Skeletal muscle satellite cell (primary cell): ENCODE results near the gene LRRC17.
A peak's percentile ranks its signal among the peaks of the same experiment; 100 is the strongest.

Experiments
- H3K27me3 ChIP-seq: 2 replicates; pipeline ENCODE4 v1.7.0; 2013; ENCODE audit warnings: low read length; ENCODE audit not compliant: control insufficient read depth, insufficient read depth
- H3K36me3 ChIP-seq: 2 replicates; pipeline ENCODE4 v1.7.0; 2013; ENCODE audit warnings: mild to moderate bottlenecking, control low read depth, low read length; ENCODE audit not compliant: insufficient read depth
- H3K4me1 ChIP-seq: 2 replicates; pipeline ENCODE4 v1.7.0; 2013; ENCODE audit warnings: low read length; ENCODE audit not compliant: control insufficient read depth, insufficient read depth
- H3K4me2 ChIP-seq: 2 replicates; pipeline ENCODE4 v1.7.0; 2013; ENCODE audit warnings: mild to moderate bottlenecking, low read length
- H3K4me3 ChIP-seq: 2 replicates; pipeline ENCODE4 v1.7.0; 2013; ENCODE audit warnings: low read length
- H3K9ac ChIP-seq: 2 replicates; pipeline ENCODE4 v1.7.0; 2013; ENCODE audit warnings: mild to moderate bottlenecking, low read depth, low read length, moderate library complexity
- H3K9me3 ChIP-seq: replicated peaks from 2 replicates; pipeline ENCODE4 v1.7.0; 2013; ENCODE audit warnings: mild to moderate bottlenecking, control low read depth, low read length

The LRRC17 gene

DNA sequence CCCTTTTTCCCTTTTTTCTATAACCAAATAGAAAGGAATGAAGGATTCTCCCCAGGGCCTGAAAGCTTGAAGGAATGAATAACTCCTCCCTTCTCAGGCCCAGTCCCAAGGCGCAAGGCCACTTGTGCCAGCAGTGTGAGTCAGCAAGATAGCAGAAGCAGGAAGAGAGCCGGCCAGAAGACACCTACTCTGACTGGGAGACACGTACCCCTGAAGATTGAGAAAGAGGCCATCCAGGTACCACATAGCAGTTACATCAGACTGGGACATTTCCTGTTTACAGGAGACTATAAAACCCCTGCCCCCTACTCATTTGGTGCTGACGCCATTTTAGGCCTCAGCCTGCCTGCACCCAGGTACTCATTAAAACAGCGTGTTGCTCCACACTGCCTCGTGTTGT lies 65.5 kb downstream of the LRRC17 start:
- no peak overlapping the region for H3K9ac ChIP-seq
- H3K4me2 ChIP-seq = no peak overlapping the region
- H3K36me3 ChIP-seq = no peaks in the 10 kb centered on the region
- no peaks in the 10 kb centered on the region for H3K9me3 ChIP-seq
- no peaks in the 10 kb centered on the region for H3K27me3 ChIP-seq
- peaks cover 6% of the 10 kb centered on the region for H3K4me1 ChIP-seq
- no peak overlapping the region for H3K4me3 ChIP-seq

DNA sequence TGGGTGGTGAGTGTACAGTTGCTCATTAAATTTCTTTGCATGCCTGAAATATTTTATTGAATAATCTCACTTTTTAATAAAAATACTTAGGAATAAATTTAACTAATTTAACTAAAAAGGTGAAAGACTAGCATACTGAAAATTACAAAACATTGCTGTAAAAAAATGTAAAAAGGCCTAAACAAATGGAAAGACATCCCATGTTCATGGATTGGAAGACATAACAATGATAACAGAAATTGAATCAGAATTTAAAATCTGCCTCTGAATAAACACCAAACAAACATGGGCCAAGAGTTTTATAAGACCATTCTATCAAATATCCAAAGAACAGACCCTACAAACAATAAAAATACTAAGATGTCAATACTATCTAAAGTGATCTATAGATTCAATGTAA lies 66.9 kb downstream of the LRRC17 start:
- H3K4me2 ChIP-seq = no peak overlapping the region
- H3K9ac ChIP-seq = no peak overlapping the region
- no peaks in the 10 kb centered on the region for H3K27me3 ChIP-seq
- H3K9me3 ChIP-seq = no peaks in the 10 kb centered on the region
- no peaks in the 10 kb centered on the region for H3K36me3 ChIP-seq
- peaks cover 6% of the 10 kb centered on the region for H3K4me1 ChIP-seq
- H3K4me3 ChIP-seq = no peak overlapping the region

DNA sequence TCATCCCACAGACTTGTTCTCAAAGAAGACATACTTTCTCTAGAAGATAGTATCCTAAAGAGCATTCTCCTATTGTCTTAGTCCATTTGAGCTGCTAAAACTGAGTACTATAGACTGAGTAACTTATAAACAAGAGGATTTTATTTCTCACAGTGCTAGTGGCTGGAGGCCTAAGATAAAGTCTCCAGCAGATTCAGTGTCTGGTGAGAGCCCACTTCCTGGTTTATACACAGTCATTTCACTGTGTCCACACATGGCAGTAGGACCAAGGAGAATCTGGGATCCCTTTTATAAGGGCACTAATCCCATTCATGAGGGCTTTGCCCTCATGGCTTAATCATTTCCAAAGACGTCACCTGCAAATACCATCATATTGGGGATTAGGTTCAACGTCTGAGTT lies 68.7 kb downstream of the LRRC17 start:
- Histone ChIP-seq H3K4me2 (no peak overlapping the region), H3K27me3 (no peaks in the 10 kb centered on the region), H3K9ac (no peak overlapping the region), H3K36me3 (no peaks in the 10 kb centered on the region), H3K9me3 (no peaks in the 10 kb centered on the region), H3K4me1 (peaks cover 21% of the 10 kb centered on the region), H3K4me3 (no peak overlapping the region)

DNA sequence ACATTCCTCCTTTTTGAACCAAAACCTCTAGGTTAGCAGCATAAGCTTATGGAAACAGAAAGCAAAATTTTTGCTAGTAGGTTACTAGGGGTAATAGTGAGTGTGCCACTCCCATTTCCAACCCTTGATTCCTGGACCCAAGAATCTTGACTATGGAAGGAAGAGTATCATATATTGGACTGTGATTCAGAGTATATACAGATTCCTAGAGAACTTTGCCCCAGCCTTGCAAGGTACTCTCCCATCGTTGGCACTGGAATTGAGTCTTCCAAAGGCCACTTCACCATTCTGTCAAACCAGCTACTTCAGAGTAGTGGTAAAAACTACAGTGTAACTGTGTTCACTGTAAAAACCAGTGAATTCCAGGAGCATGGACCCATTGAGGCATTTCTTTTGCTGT lies 69.4 kb downstream of the LRRC17 start:
- Histone ChIP-seq H3K4me1 (peaks cover 21% of the 10 kb centered on the region), H3K36me3 (no peaks in the 10 kb centered on the region), H3K27me3 (no peaks in the 10 kb centered on the region), H3K9ac (no peak overlapping the region), H3K9me3 (no peaks in the 10 kb centered on the region), H3K4me3 (no peak overlapping the region), H3K4me2 (no peak overlapping the region)

DNA sequence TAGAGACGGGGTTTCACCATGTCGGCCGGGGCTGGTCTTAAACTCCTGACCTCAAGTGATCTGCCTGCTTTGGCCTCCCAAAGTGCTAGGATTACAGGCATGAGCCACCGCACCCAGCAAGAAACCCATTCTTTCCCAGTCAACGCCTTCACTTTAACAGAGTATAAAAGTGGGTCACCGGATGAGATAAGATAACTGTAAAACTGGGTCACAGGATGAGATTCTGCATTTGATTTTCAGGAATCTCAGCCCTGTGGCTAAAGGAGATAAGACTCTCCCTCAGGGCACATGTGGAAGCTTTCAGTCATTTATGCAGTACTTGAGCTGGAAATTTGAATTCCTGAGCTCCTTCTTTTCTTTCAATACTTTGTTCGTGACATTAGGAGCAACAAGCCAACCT lies 70.8 kb downstream of the LRRC17 start:
- H3K9me3 ChIP-seq = no peaks in the 10 kb centered on the region
- no peaks in the 10 kb centered on the region for H3K27me3 ChIP-seq
- peaks cover 15% of the 10 kb centered on the region for H3K4me1 ChIP-seq

DNA sequence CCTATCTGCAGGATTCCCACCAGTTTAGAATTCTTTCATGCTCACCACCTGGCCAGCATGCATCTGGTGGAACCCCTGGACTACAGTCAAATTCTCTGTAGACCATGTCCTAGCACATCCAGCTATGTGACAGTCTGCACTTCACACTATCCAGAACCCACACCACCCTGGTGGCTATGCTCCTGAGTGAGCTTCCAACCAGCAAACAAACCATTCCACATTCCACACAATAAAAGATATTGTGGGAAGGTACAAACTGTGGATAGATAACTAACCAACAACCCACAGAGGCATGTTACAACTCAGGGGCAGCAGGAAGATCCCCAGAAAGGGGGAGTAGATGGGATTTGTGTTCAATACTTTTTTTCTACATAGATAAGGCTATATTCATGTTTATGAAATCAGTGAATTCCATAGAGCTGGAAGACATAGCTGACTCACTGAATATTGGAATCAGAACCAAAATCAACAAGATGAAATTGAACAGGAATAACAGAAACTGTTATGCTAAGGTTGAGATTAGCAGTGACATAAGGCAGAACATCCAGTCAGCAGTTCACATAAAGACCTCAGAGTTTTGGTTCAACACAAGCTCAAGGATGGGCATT lies 72.5 kb downstream of the LRRC17 start:
- H3K9me3 ChIP-seq = no peaks in the 10 kb centered on the region
- peak overlapping the region; percentile 38 for H3K4me2 ChIP-seq
- no peaks in the 10 kb centered on the region for H3K36me3 ChIP-seq
- no peaks in the 10 kb centered on the region for H3K27me3 ChIP-seq
- H3K4me1 ChIP-seq = peaks cover 30% of the 10 kb centered on the region
- no peak overlapping the region for H3K4me3 ChIP-seq
- no peak overlapping the region for H3K9ac ChIP-seq

More for the DNA sequence above, 70.8 kb downstream of the LRRC17 start:
- Histone ChIP-seq H3K9ac (no peak overlapping the region), H3K4me3 (no peak overlapping the region), H3K4me2 (no peak overlapping the region), H3K36me3 (no peaks in the 10 kb centered on the region)

DNA sequence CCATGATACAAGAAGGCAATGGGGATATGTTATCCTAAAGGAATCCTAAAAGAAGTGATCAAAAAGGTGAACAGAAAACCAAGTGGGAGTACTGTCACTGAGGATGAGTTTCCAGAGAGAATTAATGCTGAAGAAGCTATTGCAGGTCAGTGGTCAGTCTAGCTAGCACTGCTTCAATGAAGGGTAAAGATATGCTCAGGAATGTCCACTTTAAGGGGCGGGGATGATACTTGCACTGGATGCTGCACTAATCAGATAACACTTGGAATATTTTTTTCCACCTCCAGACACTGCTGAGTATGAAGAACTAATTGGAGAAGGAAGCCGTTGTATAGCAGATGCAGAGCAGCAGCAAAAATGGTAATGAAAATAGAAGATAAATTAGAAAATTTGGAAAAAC lies 75.3 kb downstream of the LRRC17 start:
- Histone ChIP-seq H3K9ac (no peak overlapping the region), H3K4me2 (no peak overlapping the region), H3K4me1 (peaks cover 57% of the 10 kb centered on the region)

DNA sequence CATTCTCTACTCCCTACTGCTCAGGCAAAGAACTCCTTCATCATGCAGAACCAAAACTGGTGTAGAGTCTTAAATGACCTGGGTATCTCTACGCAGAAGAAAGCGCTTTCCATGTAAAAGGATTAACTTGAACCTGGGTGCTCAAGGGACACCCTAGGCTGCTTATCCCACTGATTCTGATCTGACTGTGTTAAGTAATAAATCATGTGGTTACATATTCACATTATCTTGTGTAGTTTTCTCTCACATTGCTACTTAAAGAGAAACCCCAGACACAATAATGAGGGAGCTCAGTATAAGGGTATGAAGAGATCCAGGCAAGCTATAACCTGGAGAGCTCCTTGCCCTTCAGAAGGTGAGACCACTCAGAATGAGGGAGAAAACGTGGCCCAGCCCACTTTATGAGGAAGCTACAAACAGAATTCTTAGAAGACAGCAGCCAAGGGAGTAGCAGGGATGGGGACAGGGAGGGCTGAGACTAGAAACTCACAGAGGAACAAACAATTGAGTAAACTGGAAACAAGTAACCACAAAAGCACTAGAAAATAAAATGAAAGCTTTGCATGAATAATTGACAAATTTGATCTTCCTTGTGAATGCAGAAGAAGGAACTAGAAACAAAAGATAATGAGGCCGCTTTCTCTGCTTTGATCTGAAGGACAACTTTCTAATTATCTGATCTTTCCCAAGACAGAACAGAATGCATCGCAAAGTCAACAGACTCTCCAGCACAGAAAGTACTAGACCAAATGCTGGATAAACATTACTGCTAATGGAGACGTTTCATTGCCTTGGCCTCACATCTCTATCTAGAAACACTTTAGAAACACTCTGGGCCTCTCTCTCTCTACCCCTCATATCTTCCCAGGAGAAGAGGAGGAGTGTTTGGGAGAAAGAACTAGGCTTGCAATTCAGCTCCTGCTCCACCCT lies 76.1 kb downstream of the LRRC17 start:
- H3K4me1 ChIP-seq = peaks cover 65% of the 10 kb centered on the region
- H3K9ac ChIP-seq = no peak overlapping the region
- H3K36me3 ChIP-seq = no peaks in the 10 kb centered on the region
- H3K4me3 ChIP-seq = no peak overlapping the region
- no peaks in the 10 kb centered on the region for H3K27me3 ChIP-seq
- H3K9me3 ChIP-seq = no peaks in the 10 kb centered on the region
- no peak overlapping the region for H3K4me2 ChIP-seq

More for the DNA sequence above, 75.3 kb downstream of the LRRC17 start:
- Histone ChIP-seq H3K36me3 (no peaks in the 10 kb centered on the region), H3K9me3 (no peaks in the 10 kb centered on the region), H3K4me3 (no peak overlapping the region), H3K27me3 (no peaks in the 10 kb centered on the region)

DNA sequence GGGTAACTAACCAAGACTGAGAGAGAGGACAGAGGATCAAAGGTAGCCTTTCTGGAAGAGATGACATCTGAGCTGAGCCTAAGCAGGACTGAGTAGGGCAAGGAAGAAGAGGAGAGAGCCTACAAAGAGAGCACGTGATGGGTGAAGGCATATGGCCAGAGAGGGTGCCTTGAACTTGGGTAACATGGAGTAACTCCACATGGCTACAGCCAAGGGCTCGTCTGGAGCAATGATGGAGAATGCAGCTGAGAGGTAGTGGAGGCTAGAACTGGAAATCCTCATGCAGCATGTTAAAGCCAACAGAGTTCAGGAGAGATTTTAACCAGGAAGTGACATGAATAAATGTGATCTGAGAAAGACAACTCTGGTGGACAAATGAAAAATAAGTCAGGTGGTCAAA lies 77.8 kb downstream of the LRRC17 start:
- peaks cover 59% of the 10 kb centered on the region for H3K4me1 ChIP-seq
- H3K27me3 ChIP-seq = no peaks in the 10 kb centered on the region
- no peak overlapping the region for H3K9ac ChIP-seq
- H3K4me3 ChIP-seq = no peak overlapping the region
- H3K9me3 ChIP-seq = no peaks in the 10 kb centered on the region
- H3K36me3 ChIP-seq = no peaks in the 10 kb centered on the region
- no peak overlapping the region for H3K4me2 ChIP-seq

DNA sequence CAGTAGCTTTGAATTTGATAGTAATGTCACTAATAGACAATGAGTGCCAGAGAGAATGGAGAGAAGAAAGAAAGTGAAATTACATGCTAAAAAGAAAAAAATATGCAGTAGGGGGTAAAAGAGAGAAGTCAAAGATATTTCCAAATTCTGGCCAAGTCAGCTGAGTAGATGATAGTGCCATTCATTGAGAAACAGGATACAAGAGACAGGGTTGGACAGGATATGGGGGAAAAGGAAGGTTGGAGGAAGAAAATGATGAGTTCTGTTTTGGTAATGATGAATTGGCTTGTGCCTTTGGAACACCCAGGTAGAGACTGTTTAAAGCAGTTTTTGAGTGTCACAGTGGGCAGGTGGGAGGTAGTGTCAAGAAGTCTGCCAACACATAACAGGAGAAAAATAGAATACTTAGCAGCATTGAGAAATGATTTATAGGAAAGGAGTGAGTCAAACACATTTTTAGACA lies 78.3 kb downstream of the LRRC17 start:
- peaks cover 54% of the 10 kb centered on the region for H3K4me1 ChIP-seq
- H3K36me3 ChIP-seq = no peaks in the 10 kb centered on the region
- peak overlapping the region; percentile 46 for H3K4me2 ChIP-seq
- no peaks in the 10 kb centered on the region for H3K9me3 ChIP-seq
- no peaks in the 10 kb centered on the region for H3K27me3 ChIP-seq
- no peak overlapping the region for H3K4me3 ChIP-seq
- H3K9ac ChIP-seq = no peak overlapping the region

DNA sequence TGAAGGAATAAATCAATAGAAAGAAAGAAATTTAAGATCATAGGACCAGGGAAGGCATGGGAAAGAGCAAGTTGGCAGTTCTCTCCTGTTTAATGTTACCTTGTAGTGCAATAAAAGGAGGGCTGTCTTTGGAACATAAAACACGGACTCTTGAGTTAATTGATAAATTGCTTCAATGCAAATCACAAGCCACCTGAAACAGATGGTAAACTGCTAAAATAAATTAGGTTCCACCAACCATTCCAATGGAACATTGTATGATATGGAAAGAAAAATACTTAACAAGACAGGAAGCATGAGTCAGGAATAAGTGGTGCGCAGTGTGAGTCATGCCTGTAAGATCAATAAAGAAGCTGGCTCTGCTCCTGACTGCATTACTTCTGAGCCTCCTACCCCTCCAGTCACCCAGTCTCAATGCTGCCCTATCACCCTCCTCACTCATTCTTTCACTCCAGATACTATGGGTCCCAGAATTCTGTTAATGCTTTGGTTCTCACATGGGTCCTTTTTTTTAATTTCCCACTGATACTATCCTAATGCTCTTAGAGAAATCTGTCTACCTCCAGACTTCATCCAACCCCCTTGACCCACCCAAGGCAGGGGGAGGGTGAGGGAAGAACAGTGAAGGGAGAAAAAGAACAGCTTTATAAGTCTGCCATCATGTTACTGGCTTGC lies 78.9 kb downstream of the LRRC17 start:
- peak overlapping the region; percentile 46 for H3K4me2 ChIP-seq
- peaks cover 52% of the 10 kb centered on the region for H3K4me1 ChIP-seq
- no peaks in the 10 kb centered on the region for H3K27me3 ChIP-seq
- no peaks in the 10 kb centered on the region for H3K9me3 ChIP-seq
- H3K9ac ChIP-seq = peak overlapping the region; percentile 15
- H3K36me3 ChIP-seq = no peaks in the 10 kb centered on the region
- no peak overlapping the region for H3K4me3 ChIP-seq
